GM10248 (cell line): ENCODE measurements around the gene ADCY10.

Experiments used
- CTCF ChIA-PET: fragments of 300-600 bp; sonication (Branson Sonifier 250); formaldehyde crosslinking; extraction: SDS; loops from one replicate; lab custom pipeline; 2021; ENCODE audit warnings: antibody characterized with exemption; lab: Yijun Ruan, JAX
- POLR2A ChIA-PET: fragments of 350-650 bp; sonication (Branson Sonifier 250); formaldehyde crosslinking; extraction: SDS; loops from one replicate; lab custom pipeline; 2020; ENCODE audit warnings: antibody characterized with exemption; lab: Yijun Ruan, JAX
- DNase-seq: peaks from one replicate; pipeline ENCODE4 v3.0.0; 2012; ENCODE audit errors: extremely low spot score
- TF ChIP-seq, protein P1 (sequence below): IDR thresholded peaks from 2 replicates; pipeline ENCODE4 v1.5.1; 2012; ENCODE audit warnings: mild to moderate bottlenecking, low read depth; ENCODE audit errors: extremely low read depth, missing control alignments, control extremely low read depth

ADCY10 gene

DNA sequence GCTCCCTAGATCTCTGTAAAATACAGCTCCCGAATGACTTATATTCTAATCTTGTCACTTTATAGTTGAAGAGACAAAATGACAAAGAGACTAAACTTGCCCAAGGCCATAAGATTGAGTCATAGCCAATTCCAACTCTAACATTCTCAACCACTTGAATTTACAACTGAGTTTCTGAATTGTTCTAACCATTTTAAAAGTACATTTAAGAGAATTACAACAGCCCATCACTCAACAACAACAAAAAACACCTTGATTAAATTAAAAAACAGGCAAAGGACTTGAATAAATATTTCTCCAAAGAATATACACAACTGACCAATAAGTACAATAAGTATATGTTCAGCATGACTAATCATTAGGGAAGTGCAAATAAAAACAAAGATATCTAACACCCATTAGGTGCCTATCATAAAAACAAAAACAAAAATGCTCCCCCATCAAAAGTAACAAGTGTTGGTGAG, 8.7 kb upstream of the ADCY10 start:
- CTCF ChIA-PET, result interaction anchor here (1.1 to 1.7 kb wide), 3 partner anchors 8 to 160 kb away, joined by 3 to 9 read pairs (median 4); no protein-coding TSS in a partner anchor
- no peak for DNase-seq
- POLR2A ChIA-PET, result interaction anchor here (0.5 kb wide), 1 partner anchor 206 kb away, joined by 4 read pairs; no protein-coding TSS in a partner anchor
- TF ChIP-seq, protein P1, sequence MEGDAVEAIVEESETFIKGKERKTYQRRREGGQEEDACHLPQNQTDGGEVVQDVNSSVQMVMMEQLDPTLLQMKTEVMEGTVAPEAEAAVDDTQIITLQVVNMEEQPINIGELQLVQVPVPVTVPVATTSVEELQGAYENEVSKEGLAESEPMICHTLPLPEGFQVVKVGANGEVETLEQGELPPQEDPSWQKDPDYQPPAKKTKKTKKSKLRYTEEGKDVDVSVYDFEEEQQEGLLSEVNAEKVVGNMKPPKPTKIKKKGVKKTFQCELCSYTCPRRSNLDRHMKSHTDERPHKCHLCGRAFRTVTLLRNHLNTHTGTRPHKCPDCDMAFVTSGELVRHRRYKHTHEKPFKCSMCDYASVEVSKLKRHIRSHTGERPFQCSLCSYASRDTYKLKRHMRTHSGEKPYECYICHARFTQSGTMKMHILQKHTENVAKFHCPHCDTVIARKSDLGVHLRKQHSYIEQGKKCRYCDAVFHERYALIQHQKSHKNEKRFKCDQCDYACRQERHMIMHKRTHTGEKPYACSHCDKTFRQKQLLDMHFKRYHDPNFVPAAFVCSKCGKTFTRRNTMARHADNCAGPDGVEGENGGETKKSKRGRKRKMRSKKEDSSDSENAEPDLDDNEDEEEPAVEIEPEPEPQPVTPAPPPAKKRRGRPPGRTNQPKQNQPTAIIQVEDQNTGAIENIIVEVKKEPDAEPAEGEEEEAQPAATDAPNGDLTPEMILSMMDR, result no peak

DNA sequence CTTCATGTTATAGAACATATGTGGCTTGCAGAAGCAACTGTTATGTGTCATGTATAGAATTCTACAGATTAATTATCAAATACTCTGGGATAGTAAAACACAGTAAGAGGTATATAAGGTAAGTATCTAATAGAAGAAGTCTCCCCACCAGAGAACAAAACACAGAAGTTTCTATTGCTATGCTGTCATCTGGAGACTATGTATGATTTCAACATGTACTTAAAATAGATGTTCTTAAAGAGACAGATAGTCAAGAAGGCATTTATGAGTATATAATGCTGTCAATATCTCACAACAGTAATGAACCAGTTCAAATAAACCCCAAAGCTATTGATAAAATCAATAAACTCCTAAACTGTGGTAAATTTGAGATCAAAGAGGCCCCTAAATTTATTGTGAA, 8.1 kb upstream of the ADCY10 start:
- POLR2A ChIA-PET, result interaction anchor here (0.5 to 0.6 kb wide), 2 partner anchors 86 to 206 kb away, joined by 4 to 5 read pairs; no protein-coding TSS in a partner anchor
- CTCF ChIA-PET, result interaction anchor here (0.8 to 1.7 kb wide), 4 partner anchors 9 to 161 kb away, joined by 3 to 9 read pairs (median 4); no protein-coding TSS in a partner anchor
- DNase-seq, result no peak
- TF ChIP-seq, protein P1, result no peak

DNA sequence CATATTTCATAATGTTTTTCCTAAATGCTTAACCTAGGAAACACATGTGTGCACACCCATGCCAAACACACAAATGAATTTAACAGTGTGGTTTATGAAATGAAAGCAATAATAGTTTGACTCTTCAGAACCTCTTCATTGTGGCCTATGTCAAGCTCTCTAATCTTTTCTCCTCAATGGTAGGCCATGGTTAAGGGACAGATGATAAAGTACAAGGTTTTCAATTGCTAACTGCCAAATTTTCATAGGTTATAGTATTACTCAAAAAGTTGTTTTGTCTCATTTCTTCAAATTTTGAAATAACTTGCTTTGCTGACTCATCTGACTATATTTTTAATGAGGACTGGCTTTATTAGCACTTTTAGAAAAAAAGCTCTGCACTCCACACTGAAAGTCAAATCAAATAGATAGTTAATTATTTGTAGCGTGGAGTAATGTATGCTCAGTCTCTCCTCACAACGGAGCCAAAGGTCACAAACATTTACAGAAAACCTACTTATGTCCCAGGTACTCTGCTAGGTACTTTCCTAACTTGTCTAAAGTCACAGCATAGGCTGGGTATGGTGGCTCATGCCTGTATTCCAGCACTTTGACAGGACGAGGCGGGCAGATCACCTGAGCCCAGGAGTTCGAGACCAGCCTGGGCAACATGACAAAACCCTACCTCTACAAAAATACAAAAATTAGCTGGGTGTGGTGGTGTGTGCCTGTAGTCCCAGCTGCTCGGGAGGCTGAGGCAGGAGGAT, 3.0 kb upstream of the ADCY10 start:
- TF ChIP-seq, protein P1, result no peak
- no peak for DNase-seq
- ChIA-PET POLR2A (no interaction called here), CTCF (interaction anchor here (1.0 to 1.8 kb wide), 4 partner anchors 10 to 165 kb away, joined by 3 to 5 read pairs (median 4); no protein-coding TSS in a partner anchor)

DNA sequence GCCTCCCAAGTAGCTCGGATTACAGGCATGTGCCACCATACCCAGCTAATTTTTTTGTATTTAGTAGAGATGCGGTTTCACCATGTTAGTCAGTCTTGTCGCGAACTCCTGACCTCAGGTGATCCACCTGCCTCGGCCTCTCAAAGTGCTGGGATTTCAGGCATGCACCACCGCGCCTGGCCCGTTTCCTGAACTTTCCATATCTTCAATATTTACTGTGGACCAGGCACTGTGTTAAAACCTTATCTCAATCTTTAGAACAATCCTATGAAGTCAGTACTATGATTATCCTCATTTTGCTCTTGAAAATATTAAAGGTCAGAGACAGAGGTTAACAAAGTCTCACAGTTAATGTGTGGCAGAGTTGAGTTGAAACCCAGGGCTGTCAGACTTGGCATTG, 1.6 kb upstream of the ADCY10 start:
- DNase-seq, result no peak
- ChIA-PET POLR2A (interaction anchor here (0.6 kb wide), 1 partner anchor 204 kb away, joined by 3 read pairs; no protein-coding TSS in a partner anchor), CTCF (interaction anchor here (1.0 to 1.8 kb wide), 2 partner anchors 11 to 20 kb away, joined by 3 to 4 read pairs; no protein-coding TSS in a partner anchor)
- TF ChIP-seq, protein P1, result no peak

DNA sequence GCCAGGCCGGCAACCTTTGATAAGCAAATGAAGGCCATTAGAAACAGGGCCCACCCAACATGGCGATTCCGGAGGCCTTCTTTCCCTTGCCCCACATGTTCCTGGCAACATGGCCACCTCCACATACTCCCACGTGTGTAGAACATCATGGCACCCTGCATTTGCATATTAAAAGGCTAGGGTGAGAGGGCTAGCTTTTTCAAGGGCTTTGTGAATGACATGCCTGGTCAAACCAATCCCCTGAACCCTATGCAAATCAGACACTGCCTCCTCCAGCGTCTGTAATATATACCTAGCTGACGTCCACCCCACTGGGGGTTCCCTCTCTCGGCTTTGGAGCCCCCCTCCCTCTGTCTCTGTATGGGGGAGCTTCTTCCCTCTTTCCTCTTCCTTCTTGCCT, 1.6 kb downstream of the ADCY10 start:
- ChIA-PET POLR2A (no interaction called here), CTCF (interaction anchor here (1.3 to 1.8 kb wide), 2 partner anchors 15 to 173 kb away, joined by 3 to 5 read pairs; no protein-coding TSS in a partner anchor)
- TF ChIP-seq, protein P1, result no peak
- no peak for DNase-seq

DNA sequence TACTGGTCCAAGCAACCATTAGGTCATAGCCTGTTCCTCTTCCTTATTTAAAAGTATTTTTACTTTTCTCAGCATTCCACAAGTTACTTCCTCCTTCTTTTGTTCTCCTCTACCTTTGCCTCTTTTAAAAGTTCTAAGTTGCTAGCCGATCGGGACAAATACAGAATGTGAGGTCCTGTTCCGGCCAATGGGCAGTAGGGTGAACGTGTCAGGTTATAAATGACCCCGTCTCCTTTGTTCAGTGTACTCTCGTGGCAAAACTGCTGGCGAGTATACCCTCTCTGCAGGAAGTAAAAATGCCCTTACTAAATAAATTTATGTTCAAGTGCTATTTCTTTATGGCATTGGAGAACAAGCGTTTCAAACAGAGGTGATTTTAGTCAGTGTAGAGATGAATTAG, 2.5 kb downstream of the ADCY10 start:
- TF ChIP-seq, protein P1, result no peak
- DNase-seq, result no peak
- CTCF ChIA-PET, result no interaction called here
- POLR2A ChIA-PET, result no interaction called here
